WTC11 (cell line): Measurements from ENCODE around the gene FGFR3. TPM values are rescaled to one million over a fixed set of nuclear protein-coding genes. Genes with fewer than 3 reads are reported as not detected.

ENCODE experiments used
- OVOL2 ChIP-seq: fragments of 250-450 bp; sonication (Bioruptor Pico); IDR thresholded peaks from 2 replicates; pipeline ENCODE4 v1.9.0; 2021; ENCODE audit warnings: mild to moderate bottlenecking, borderline replicate concordance
- ZNF138 ChIP-seq: sonication (generic); formaldehyde crosslinking; conservative IDR thresholded peaks from 2 replicates; pipeline ENCODE4 v1.8.1; 2022; ENCODE audit warnings: mild to moderate bottlenecking, moderate library complexity, missing genetic modification reagents
- total RNA-seq: library from RNA; stranded (reverse); gene quantifications from 3 replicates; pipeline ENCODE4 v1.2.3, GENCODE V29; 2021
- TF ChIP-seq, protein P1 (sequence below): sonication (generic); formaldehyde crosslinking; IDR thresholded peaks from 2 replicates; pipeline ENCODE4 v1.8.1; 2022; ENCODE audit warnings: low read depth, missing genetic modification reagents, borderline replicate concordance

The FGFR3 gene
- total RNA-seq, 1 experiment from 2014 or later = 19.9 TPM

DNA sequence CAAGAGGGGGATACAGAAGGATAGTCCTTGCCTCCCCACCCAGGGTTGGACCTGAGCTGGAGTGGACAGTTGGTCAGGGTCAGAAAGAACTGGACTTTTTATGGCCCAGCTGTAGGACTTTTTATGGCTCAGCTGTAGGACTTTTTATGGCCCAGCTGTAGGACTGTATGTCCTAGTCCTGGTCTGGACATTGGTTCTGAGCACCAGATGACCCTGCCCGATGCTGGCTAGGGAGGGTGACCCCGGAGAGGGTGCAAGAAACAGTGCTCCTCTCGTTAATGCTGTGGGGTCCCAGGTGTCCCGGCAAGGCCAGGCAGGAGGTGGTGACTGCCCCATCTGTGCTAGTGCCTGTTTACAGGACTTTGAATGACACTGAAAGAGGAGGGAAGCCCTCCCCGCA lies 64.8 kb downstream of the FGFR3 start (continued):
- TF ChIP-seq ZNF138 (no peak), OVOL2 (CRISPR knock-in tag) (no peak)
- TF ChIP-seq, protein P1, sequence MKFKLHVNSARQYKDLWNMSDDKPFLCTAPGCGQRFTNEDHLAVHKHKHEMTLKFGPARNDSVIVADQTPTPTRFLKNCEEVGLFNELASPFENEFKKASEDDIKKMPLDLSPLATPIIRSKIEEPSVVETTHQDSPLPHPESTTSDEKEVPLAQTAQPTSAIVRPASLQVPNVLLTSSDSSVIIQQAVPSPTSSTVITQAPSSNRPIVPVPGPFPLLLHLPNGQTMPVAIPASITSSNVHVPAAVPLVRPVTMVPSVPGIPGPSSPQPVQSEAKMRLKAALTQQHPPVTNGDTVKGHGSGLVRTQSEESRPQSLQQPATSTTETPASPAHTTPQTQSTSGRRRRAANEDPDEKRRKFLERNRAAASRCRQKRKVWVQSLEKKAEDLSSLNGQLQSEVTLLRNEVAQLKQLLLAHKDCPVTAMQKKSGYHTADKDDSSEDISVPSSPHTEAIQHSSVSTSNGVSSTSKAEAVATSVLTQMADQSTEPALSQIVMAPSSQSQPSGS (CRISPR knock-in tag) = no peak
- TF ChIP-seq, all 79 proteins: peak for 0

Other genes starting within 250 kb of the FGFR3 start
- gene FAM53A, start 109.0 kb upstream of the FGFR3 start, total RNA-seq = 2.9 to 5.2 TPM (median 5.1 TPM) in 3 replicates
- gene SLBP, start 81.0 kb upstream of the FGFR3 start, total RNA-seq = 36.4 to 40.2 TPM (median 36.9 TPM) in 3 replicates
- 44.2 to 54.9 TPM (median 48.7 TPM) in 3 replicates for gene TMEM129, start 72.0 kb upstream of the FGFR3 start, total RNA-seq
- 161 to 207 TPM (median 165 TPM) in 3 replicates for gene TACC3, start 71.8 kb upstream of the FGFR3 start, total RNA-seq
- 45.0 to 66.7 TPM (median 47.7 TPM) in 3 replicates for gene LETM1, start 62.9 kb downstream of the FGFR3 start, total RNA-seq
- 113 to 128 TPM (median 119 TPM) in 3 replicates for gene NSD2, start 78.1 kb downstream of the FGFR3 start, total RNA-seq
- 63.3 to 72.6 TPM (median 69.2 TPM) in 3 replicates for gene NELFA, start 215.7 kb downstream of the FGFR3 start, total RNA-seq